HepG2 (cell line): ENCODE data around the gene HOXC5. TPM values are rescaled to one million over a fixed set of nuclear protein-coding genes. Genes with fewer than 3 reads are reported as not detected.

Experiments used
- ATAC-seq: fragments of 200-7000 bp; cut with Tn5 transposase; 3 replicates; pipeline ENCODE4 v1.9.1; 2020; ENCODE audit warnings: mild to moderate bottlenecking, moderate library complexity
- BruUV-seq: library from RNA; stranded (reverse); fragments of 400-500 nt; replicated peaks from 2 replicates; lab custom pipeline; 2021; lab: Mats Ljungman, UMichigan
- CTCF ChIA-PET: fragments of 300-600 bp; formaldehyde crosslinking; extraction: SDS; loops from one replicate; lab custom pipeline; 2021; ENCODE audit warnings: low total read pairs, inconsistent platforms, low intra/inter-chr PET ratio; lab: Yijun Ruan, JAX
- POLR2A ChIA-PET: fragments of 350-600 bp; sonication (Branson Sonifier 250); formaldehyde crosslinking; loops from one replicate; lab custom pipeline; 2020; ENCODE audit warnings: antibody characterized with exemption, inconsistent platforms; lab: Yijun Ruan, JAX
- DNase-seq: peaks from one replicate; pipeline ENCODE4 v3.0.0-alpha.2; 2015; ENCODE audit warnings: low spot score
- FAIRE-seq: peaks from 3 replicates; lab custom pipeline; 2011; peaks lifted over from hg19 to GRCh38; lab: Jason Lieb, UNC
- H2AFZ ChIP-seq: one replicate; pipeline ENCODE4 v1.6.1; 2011; ENCODE audit warnings: low read length, inconsistent platforms
- H3K27ac ChIP-seq: fragments of 300-600 bp; 3 replicates; pipeline ENCODE4 v1.8.0; 2011; ENCODE audit warnings: mixed run types, mild to moderate bottlenecking, mixed read lengths, low read length, inconsistent platforms; ENCODE audit not compliant: insufficient read depth; ENCODE audit errors: extremely low read length
- H3K27me3 ChIP-seq, 2 experiments: fragments of 200-600 bp in 1 of 2; 2 replicates in 1 of 2; 3 replicates in 1 of 2; pipeline versions ENCODE4 v1.6.0 to v1.8.0; 2011; ENCODE audit warnings: low read length in 2 of 2, mild to moderate bottlenecking in 2 of 2, moderate library complexity in 2 of 2, inconsistent platforms in 1 of 2; ENCODE audit not compliant: insufficient read depth in 2 of 2, control insufficient read depth in 1 of 2
- H3K36me3 ChIP-seq, 2 experiments: fragments of 200-600 bp in 1 of 2; replicated peaks in 1 of 2; 2 replicates in 1 of 2; 3 replicates in 1 of 2; pipeline versions ENCODE4 v1.5.1 to v1.8.0; 2011; ENCODE audit warnings: low read length in 2 of 2, inconsistent platforms in 1 of 2; ENCODE audit not compliant: insufficient read depth in 2 of 2, control insufficient read depth in 1 of 2
- H3K4me1 ChIP-seq: 2 replicates; pipeline ENCODE4 v1.5.1; 2012; ENCODE audit warnings: low read length, inconsistent platforms; ENCODE audit not compliant: insufficient read depth
- H3K4me2 ChIP-seq: 2 replicates; pipeline ENCODE4 v1.6.0; 2011; ENCODE audit warnings: low read depth, low read length, inconsistent platforms
- H3K4me3 ChIP-seq, 3 experiments: fragments of 200-600 bp in 1 of 3; sonication (generic), shearing (Covaris generic) in 1 of 3; replicated peaks in 1 of 3; 2 replicates each; pipeline ENCODE4 v1.5.1; 2011 to 2016; ENCODE audit warnings: low read length in 3 of 3, inconsistent platforms in 2 of 3, low read depth in 2 of 3, mild to moderate bottlenecking in 2 of 3, control low read depth in 1 of 3, mixed read lengths in 1 of 3; ENCODE audit not compliant: insufficient read depth in 1 of 3
- H3K79me2 ChIP-seq: one replicate; pipeline ENCODE4 v1.6.1; 2011; ENCODE audit warnings: low read length, inconsistent platforms; ENCODE audit not compliant: insufficient read depth
- H3K9ac ChIP-seq: 2 replicates; pipeline ENCODE4 v1.6.0; 2011; ENCODE audit warnings: mild to moderate bottlenecking, low read depth, low read length, inconsistent platforms; ENCODE audit not compliant: insufficient read depth
- H3K9me3 ChIP-seq: 2 replicates; pipeline ENCODE4 v1.5.1; 2012; ENCODE audit warnings: mild to moderate bottlenecking, low read length
- H4K20me1 ChIP-seq: 2 replicates; pipeline ENCODE4 v1.6.0; 2011; ENCODE audit warnings: inconsistent platforms, mild to moderate bottlenecking, low read length, moderate library complexity; ENCODE audit not compliant: insufficient read depth
- E2F5 ChIP-seq: sonication (generic); formaldehyde crosslinking; conservative IDR thresholded peaks from 2 replicates; pipeline ENCODE4 v1.4.0; 2020; ENCODE audit warnings: missing genetic modification reagents
- EED ChIP-seq: sonication (generic); formaldehyde crosslinking; IDR thresholded peaks from 2 replicates; pipeline ENCODE4 v1.5.0; 2020; ENCODE audit warnings: mild to moderate bottlenecking, missing genetic modification reagents
- RNF219 ChIP-seq: sonication (generic); formaldehyde crosslinking; IDR thresholded peaks from 2 replicates; pipeline ENCODE4 v1.5.0; 2020; ENCODE audit warnings: mild to moderate bottlenecking, missing genetic modification reagents
- ZBTB44 ChIP-seq: sonication (generic); formaldehyde crosslinking; IDR thresholded peaks from 2 replicates; pipeline ENCODE4 v1.4.0; 2020; ENCODE audit warnings: missing genetic modification reagents
- ZNF768 ChIP-seq: sonication (generic); formaldehyde crosslinking; IDR thresholded peaks from 2 replicates; pipeline ENCODE4 v1.4.0; 2020; ENCODE audit warnings: missing genetic modification reagents
- WGBS: methylation state at CpG from one replicate; pipeline ENCODE4 v1.1.6; 2017; ENCODE audit warnings: low lambda C conversion rate; 5-methylcytosine and 5-hydroxymethylcytosine counted together
- in situ Hi-C: cut with HindIII; loops from 2 replicates; pipeline ENCODE4 v1.10.0; 2017; ENCODE audit warnings: low pct_unique_long_range_greater_than_20kb; ENCODE audit not compliant: extremely low pct_ligation_motif_present
- intact Hi-C: fragments of 100-400 bp; cut with micrococcal nuclease; formaldehyde crosslinking; loops from one replicate; pipeline ENCODE4 v1.10.0; 2022; ENCODE audit not compliant: unreplicated experiment
- polyA plus RNA-seq, 8 experiments: library from polyadenylated mRNA; depleted of rRNA in 3 of 8; stranded (reverse) in 7 of 8; unstranded in 1 of 8; fragments of >200 nt; fragmentation: Illumina TruSeq in 4 of 8; extraction: Trizol in 4 of 8; gene quantifications; 2 replicates each; pipeline versions ENCODE4 v1.2.1 to v1.2.3, GENCODE V29; 2011 to 2016; ENCODE audit warnings: low read depth in 4 of 8, missing spikeins in 1 of 8, mixed read lengths in 1 of 8; ENCODE audit not compliant: insufficient read depth in 1 of 8
- total RNA-seq, 5 experiments: library from RNA; depleted of rRNA; stranded (reverse); fragments of >200 nt; fragmentation: Illumina TruSeq; extraction: Trizol; gene quantifications; 2 replicates each; pipeline ENCODE4 v1.2.3, GENCODE V29; 2016; ENCODE audit warnings: low read depth in 1 of 5

HOXC5 gene
- total and polyA plus RNA-seq, 2 of the 13 experiments (the other 11 are each of a cell fraction or from before 2014, with no cell fraction given) = not detected

GRCh38 chr12:54048406-54049093 lies 15.7 kb downstream of the HOXC5 start:
- H3K9me3 ChIP-seq = no peaks in the 10 kb centered on the region
- DNase-seq (no peak), ATAC-seq (no peak), FAIRE-seq (no peak)
- no peak overlapping the region for H3K9ac ChIP-seq
- H3K36me3 ChIP-seq = no peaks in the 10 kb centered on the region
- BruUV-seq = no TSS peak
- no peaks in the 10 kb centered on the region for H3K4me1 ChIP-seq
- no peak overlapping the region for H2AFZ ChIP-seq
- POLR2A ChIA-PET = no interaction called here
- H3K27ac ChIP-seq = no peak overlapping the region
- H3K27me3 ChIP-seq = peaks cover 10 to 83% of the 10 kb centered on the region in 2 experiments
- CTCF ChIA-PET = no interaction called here
- in situ Hi-C loops (no loop called here), intact Hi-C loops (no loop called here)
- no peak overlapping the region for H3K4me3 ChIP-seq
- WGBS = 31% methylated on average over 3 of the region's 3 CpGs
- TF ChIP-seq ZNF768 (no peak), ZBTB44 (CRISPR knock-in tag) (no peak), E2F5 (CRISPR knock-in tag) (no peak), RNF219 (CRISPR knock-in tag) (no peak), EED (CRISPR knock-in tag) (no peak)
- no peaks in the 10 kb centered on the region for H4K20me1 ChIP-seq
- H3K4me2 ChIP-seq = no peak overlapping the region
- H3K79me2 ChIP-seq = no peaks in the 10 kb centered on the region
